ENCODE results near the gene AKR1C8. TPM values are rescaled to one million over a fixed set of nuclear protein-coding genes. Genes with fewer than 3 reads are reported as not detected.

AKR1C8 gene
- total and polyA plus RNA-seq, 2 experiments from 2014 or later = not detected

- TF ChIP-seq EZH2 (IDR thresholded peaks at IDR 0.05; ENCODE audit: insufficient read depth, poor library complexity, severe bottlenecking) = no peak
- TF ChIP-seq EZH2phosphoT487 (IDR thresholded peaks at IDR 0.05; ENCODE audit: insufficient read depth, low read depth) = no peak
- Histone ChIP-seq H3K4me3 (no peak overlapping the region), H3K4me2 (ENCODE audit: unreplicated experiment) (no peak overlapping the region), H3K9me3 (ENCODE audit: low read depth) (no peaks in the 10 kb centered on the region), H3K27me3 (replicated peaks; ENCODE audit: insufficient read depth) (no peaks in the 10 kb centered on the region), H3F3A (ENCODE audit: insufficient read depth) (no peaks in the 10 kb centered on the region), H4K20me1 (ENCODE audit: insufficient read depth) (no peaks in the 10 kb centered on the region), H3K9ac (no peak overlapping the region), H3K27ac (no peak overlapping the region), H3K79me2 (ENCODE audit: insufficient read depth) (no peaks in the 10 kb centered on the region), H2AFZ (no peak overlapping the region), H3K36me3 (ENCODE audit: low read depth) (no peaks in the 10 kb centered on the region), H3K9me2 (ENCODE audit: insufficient read depth) (no peaks in the 10 kb centered on the region), H3K4me1 (ENCODE audit: insufficient read depth) (no peaks in the 10 kb centered on the region)
- WGBS, 2 experiments (ENCODE audit: low coverage in 1 of 2, low lambda C conversion rate in 2 of 2, missing lambda C conversion rate in 2 of 2) = 28 to 30% methylated on average over 5 of the region's 5 CpGs
- in situ Hi-C loops (cut with MboI) = no loop called here
- no peak for DNase-seq
Measured at GRCh38 chr10:5168897-5169420, 16.0 kb downstream of the AKR1C8 start.

GRCh38 chr10:5165738-5166137, 19.2 kb downstream of the AKR1C8 start:
- in situ Hi-C loops (cut with MboI) = no loop called here
- Histone ChIP-seq H3K27ac (no peak overlapping the region), H3K4me3 (no peak overlapping the region), H3K9ac (no peak overlapping the region), H2AFZ (no peak overlapping the region), H3K27me3 (replicated peaks; ENCODE audit: insufficient read depth) (no peaks in the 10 kb centered on the region), H3K4me2 (ENCODE audit: unreplicated experiment) (no peak overlapping the region), H3K9me3 (ENCODE audit: low read depth) (no peaks in the 10 kb centered on the region), H3K79me2 (ENCODE audit: insufficient read depth) (no peaks in the 10 kb centered on the region), H3K4me1 (ENCODE audit: insufficient read depth) (no peaks in the 10 kb centered on the region), H3F3A (ENCODE audit: insufficient read depth) (no peaks in the 10 kb centered on the region), H4K20me1 (ENCODE audit: insufficient read depth) (no peaks in the 10 kb centered on the region), H3K36me3 (ENCODE audit: low read depth) (no peaks in the 10 kb centered on the region), H3K9me2 (ENCODE audit: insufficient read depth) (no peaks in the 10 kb centered on the region)
- no peak for DNase-seq
- WGBS, 2 experiments (ENCODE audit: low coverage in 1 of 2, low lambda C conversion rate in 2 of 2, missing lambda C conversion rate in 2 of 2) = 4% methylated on average over 1 of the region's 1 CpG
- TF ChIP-seq EZH2 (IDR thresholded peaks at IDR 0.05; ENCODE audit: insufficient read depth, poor library complexity, severe bottlenecking) (no peak), EZH2phosphoT487 (IDR thresholded peaks at IDR 0.05; ENCODE audit: insufficient read depth, low read depth) (no peak)

GRCh38 chr10:5163487-5163886, 21.5 kb downstream of the AKR1C8 start:
- Histone ChIP-seq H3K27ac (no peak overlapping the region), H3K27me3 (replicated peaks; ENCODE audit: insufficient read depth) (no peaks in the 10 kb centered on the region), H3K9me3 (ENCODE audit: low read depth) (no peaks in the 10 kb centered on the region), H3K4me1 (ENCODE audit: insufficient read depth) (no peaks in the 10 kb centered on the region), H2AFZ (no peak overlapping the region), H3K9me2 (ENCODE audit: insufficient read depth) (no peaks in the 10 kb centered on the region), H3K9ac (no peak overlapping the region), H4K20me1 (ENCODE audit: insufficient read depth) (no peaks in the 10 kb centered on the region), H3K4me3 (no peak overlapping the region), H3K4me2 (ENCODE audit: unreplicated experiment) (no peak overlapping the region), H3K36me3 (ENCODE audit: low read depth) (no peaks in the 10 kb centered on the region), H3K79me2 (ENCODE audit: insufficient read depth) (no peaks in the 10 kb centered on the region), H3F3A (ENCODE audit: insufficient read depth) (no peaks in the 10 kb centered on the region)
- no peak for TF ChIP-seq EZH2phosphoT487 (IDR thresholded peaks at IDR 0.05; ENCODE audit: insufficient read depth, low read depth)
- 3 to 12% methylated on average over 2 of the region's 2 CpGs for WGBS, 2 experiments (ENCODE audit: low coverage in 1 of 2, low lambda C conversion rate in 2 of 2, missing lambda C conversion rate in 2 of 2)
- DNase-seq = no peak
- in situ Hi-C loops (cut with MboI) = no loop called here

- Histone ChIP-seq H3K27me3 (replicated peaks; ENCODE audit: insufficient read depth) (no peaks in the 10 kb centered on the region), H3K4me3 (no peak overlapping the region), H3K9ac (no peak overlapping the region), H3K9me3 (ENCODE audit: low read depth) (no peaks in the 10 kb centered on the region), H4K20me1 (ENCODE audit: insufficient read depth) (no peaks in the 10 kb centered on the region), H2AFZ (no peak overlapping the region), H3K36me3 (ENCODE audit: low read depth) (no peaks in the 10 kb centered on the region), H3K79me2 (ENCODE audit: insufficient read depth) (no peaks in the 10 kb centered on the region), H3K4me2 (ENCODE audit: unreplicated experiment) (no peak overlapping the region), H3K27ac (no peak overlapping the region), H3F3A (ENCODE audit: insufficient read depth) (no peaks in the 10 kb centered on the region), H3K4me1 (ENCODE audit: insufficient read depth) (no peaks in the 10 kb centered on the region), H3K9me2 (ENCODE audit: insufficient read depth) (no peaks in the 10 kb centered on the region)
- WGBS, 2 experiments (ENCODE audit: low coverage in 1 of 2, low lambda C conversion rate in 2 of 2, missing lambda C conversion rate in 2 of 2) = 64 to 69% methylated on average over 6 of the region's 6 CpGs
- DNase-seq = no peak
- TF ChIP-seq EZH2 (IDR thresholded peaks at IDR 0.05; ENCODE audit: insufficient read depth, poor library complexity, severe bottlenecking) (no peak), EZH2phosphoT487 (IDR thresholded peaks at IDR 0.05; ENCODE audit: insufficient read depth, low read depth) (no peak)
- in situ Hi-C loops (cut with MboI) = no loop called here
Measured at GRCh38 chr10:5159126-5159525, 25.8 kb downstream of the AKR1C8 start.

GRCh38 chr10:5157501-5157900, 27.4 kb downstream of the AKR1C8 start:
- H3K9ac ChIP-seq = no peak overlapping the region
- whole genome bisulfite sequencing, 2 experiments (ENCODE audit: low coverage in 1 of 2, low lambda C conversion rate in 2 of 2, missing lambda C conversion rate in 2 of 2) = 55 to 56% methylated on average over 10 of the region's 10 CpGs
- no peak overlapping the region for H3K27ac ChIP-seq
- in situ Hi-C loops (cut with MboI) = no loop called here
- H3K9me2 ChIP-seq (ENCODE audit: insufficient read depth) = no peaks in the 10 kb centered on the region
- H4K20me1 ChIP-seq (ENCODE audit: insufficient read depth) = no peaks in the 10 kb centered on the region
- H3K4me1 ChIP-seq (ENCODE audit: insufficient read depth) = no peaks in the 10 kb centered on the region
- H3K79me2 ChIP-seq (ENCODE audit: insufficient read depth) = no peaks in the 10 kb centered on the region
- no peaks in the 10 kb centered on the region for H3F3A ChIP-seq (ENCODE audit: insufficient read depth)
- TF ChIP-seq EZH2phosphoT487 (IDR thresholded peaks at IDR 0.05; ENCODE audit: insufficient read depth, low read depth) (no peak), EZH2 (IDR thresholded peaks at IDR 0.05; ENCODE audit: insufficient read depth, poor library complexity, severe bottlenecking) (no peak)
- no peak overlapping the region for H3K4me2 ChIP-seq (ENCODE audit: unreplicated experiment)
- no peak for DNase-seq
- H3K9me3 ChIP-seq (ENCODE audit: low read depth) = no peaks in the 10 kb centered on the region
- no peaks in the 10 kb centered on the region for H3K27me3 ChIP-seq (replicated peaks; ENCODE audit: insufficient read depth)
- no peak overlapping the region for H2AFZ ChIP-seq
- no peaks in the 10 kb centered on the region for H3K36me3 ChIP-seq (ENCODE audit: low read depth)
- H3K4me3 ChIP-seq = no peak overlapping the region

All from GM23248 (cell line).